ENCODE results near the gene SPTB. TPM values are rescaled to one million over a fixed set of nuclear protein-coding genes. Genes with fewer than 3 reads are reported as not detected.

SPTB gene
- not detected in 2 replicates for total RNA-seq

DNA sequence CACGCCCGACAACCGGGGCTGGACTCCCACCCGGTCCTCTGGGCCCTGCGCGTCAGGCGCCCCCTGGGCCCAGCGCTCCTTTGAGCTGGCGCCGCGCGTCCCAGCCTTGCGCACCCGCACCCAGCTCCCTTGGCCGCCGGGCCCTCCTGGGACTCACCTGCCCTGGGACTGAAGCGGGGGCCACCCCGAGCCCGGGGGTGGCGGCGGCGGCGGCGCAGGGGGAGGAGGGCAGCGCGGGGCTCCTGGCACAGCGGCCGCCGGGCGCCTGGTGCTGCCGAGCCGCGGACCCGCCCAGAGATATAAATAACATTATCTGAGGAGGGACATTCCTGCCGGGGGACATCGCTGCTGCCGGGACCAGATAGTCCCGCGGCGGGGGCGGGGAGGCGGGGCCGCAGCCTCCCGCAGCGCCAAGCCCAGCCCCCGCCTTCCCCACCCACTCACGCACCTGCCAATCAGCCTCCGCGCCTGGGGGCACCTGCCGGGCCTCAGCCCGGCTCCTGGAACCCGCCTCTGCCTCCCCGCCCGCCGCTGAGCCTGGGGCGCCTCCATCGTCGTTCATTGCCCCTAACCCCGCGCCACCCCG lies at the start of gene SPTB:
TSS of gene SPTB (minus strand) at position 273 of the 586 bp plus-strand sequence. CDS start 56,813 bp downstream, outside the sequence.

DNA sequence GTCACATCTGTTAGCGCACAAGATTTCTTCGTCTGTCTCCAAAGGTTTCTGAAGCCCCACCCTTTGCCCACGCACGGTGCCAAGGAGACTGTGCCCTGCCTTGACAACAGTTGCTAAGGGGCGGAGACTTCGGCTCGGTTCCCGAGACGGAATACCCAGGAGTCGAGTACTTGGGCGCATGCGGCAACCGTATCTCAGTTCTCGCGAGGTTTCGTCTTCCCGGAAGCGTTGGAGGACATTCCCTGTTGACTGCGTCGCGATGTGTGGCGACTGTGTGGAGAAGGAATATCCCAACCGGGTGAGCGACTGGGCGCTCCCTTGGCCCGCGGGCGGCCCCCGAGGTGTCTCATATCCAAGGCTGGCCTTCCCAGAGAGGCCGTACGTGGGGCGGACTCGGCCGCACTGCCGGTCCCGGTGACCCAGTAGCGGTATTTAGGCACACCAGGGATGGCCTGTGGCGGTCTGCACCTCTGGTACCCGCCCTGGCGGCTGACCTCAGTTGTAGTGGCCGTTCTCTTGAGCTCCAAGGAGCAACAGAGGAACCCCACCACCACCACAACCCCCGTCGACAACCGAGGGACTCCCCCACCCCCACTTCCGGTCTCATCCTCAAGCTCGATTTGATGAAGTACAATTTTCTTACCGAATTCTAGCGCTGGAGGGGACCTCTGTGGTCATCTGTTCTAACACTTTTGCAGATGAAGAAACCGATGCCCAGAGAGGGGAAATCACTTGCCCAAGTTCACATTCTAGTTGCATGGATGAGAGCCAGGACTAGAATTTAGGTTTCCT lies 34.7 kb upstream of the SPTB start, which contains the start of gene CHURC1:
TSS of gene CHURC1 (plus strand) at position 219 of the 792 bp plus-strand sequence. CDS start at position 260, 41 bp downstream.

DNA sequence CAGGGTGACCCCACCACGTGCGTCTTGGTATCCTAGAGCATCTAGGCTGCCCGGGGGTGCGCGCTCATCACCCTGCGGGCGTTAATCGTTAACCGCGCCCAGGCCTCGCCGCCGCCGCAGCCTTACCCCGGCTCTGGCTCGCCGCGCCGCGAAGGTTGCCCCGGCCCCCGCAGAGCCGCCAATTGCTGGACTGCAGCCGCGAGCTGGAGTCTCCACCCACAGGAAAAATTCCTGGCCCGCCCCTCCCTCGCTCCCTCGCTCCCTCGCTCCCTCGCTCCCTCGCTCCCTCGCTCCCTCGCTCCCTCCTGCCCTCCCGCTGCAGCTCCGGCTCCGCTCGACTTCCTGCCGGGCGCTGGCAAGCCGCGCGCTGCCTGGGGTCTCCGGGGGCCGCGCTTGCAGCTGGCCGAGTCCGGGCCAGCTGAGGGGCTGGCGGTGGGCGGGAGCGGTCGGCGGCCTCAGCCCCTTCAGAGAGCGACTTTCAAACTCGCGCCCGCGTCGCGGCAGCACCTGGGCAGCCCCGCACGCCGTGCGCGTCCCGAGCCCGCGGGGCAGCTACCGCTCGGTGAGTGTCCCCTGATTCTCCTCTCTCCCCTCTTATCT lies 175.5 kb downstream of the SPTB start, which contains the start of gene PLEKHG3:
TSS of gene PLEKHG3 (plus strand) at position 282 of the 600 bp plus-strand sequence. CDS start 23,208 bp downstream, outside the sequence.

Other genes starting within 250 kb of the SPTB start
- gene PLEKHG3, start 175.5 kb downstream of the SPTB start, total RNA-seq, result 4.3 and 9.5 TPM in 2 replicates
- gene CHURC1, start 34.5 kb upstream of the SPTB start, total RNA-seq, result 68.6 and 105 TPM in 2 replicates
- not detected in 2 replicates for gene GPX2, start 62.8 kb upstream of the SPTB start, total RNA-seq
- gene RAB15, start 92.4 kb upstream of the SPTB start, total RNA-seq, result 3.4 and 4.2 TPM in 2 replicates
- 9.3 and 9.7 TPM in 2 replicates for gene FNTB, start 107.0 kb upstream of the SPTB start, total RNA-seq
- 42.9 and 44.8 TPM in 2 replicates for gene MAX, start 222.6 kb upstream of the SPTB start, total RNA-seq